ENCODE measurements around the gene GRAMD4. TPM values are rescaled to one million over a fixed set of nuclear protein-coding genes. Genes with fewer than 3 reads are reported as not detected.

The GRAMD4 gene
- polyA plus RNA-seq, 1 experiment, result 7.5 TPM

- no peaks in the 10 kb centered on the region; the same call in 1 of the 2 replicates for H3K9me3 ChIP-seq (ENCODE audit: control insufficient read depth, insufficient read depth, low read length)
- no peak overlapping the region for H3K4me3 ChIP-seq (ENCODE audit: low read depth, low read length)
- ChIA-PET CTCF (no interaction called here), POLR2A (no interaction called here)
- no peak for TF ChIP-seq CTCF (IDR thresholded peaks at IDR 0.05; ENCODE audit: low read depth, low read length)
- peaks cover 2% of the 10 kb centered on the region for H3K27me3 ChIP-seq (ENCODE audit: control insufficient read depth, insufficient read depth, low read length)
- H3K27ac ChIP-seq (ENCODE audit: low read depth, low read length), result no peak overlapping the region
- DNase-seq (ENCODE audit: low read depth, low spot score), result no peak
These were observed 42.8 kb downstream of the GRAMD4 start for GRCh38 chr22:46663001-46663400.

- no peak for TF ChIP-seq CTCF (IDR thresholded peaks at IDR 0.05; ENCODE audit: low read depth, low read length)
- CTCF ChIA-PET, result no interaction called here
- Histone ChIP-seq H3K4me3 (ENCODE audit: low read depth, low read length) (no peak overlapping the region), H3K27ac (ENCODE audit: low read depth, low read length) (no peak overlapping the region), H3K9me3 (ENCODE audit: control insufficient read depth, insufficient read depth, low read length) (no peaks in the 10 kb centered on the region; the same call in 1 of the 2 replicates), H3K27me3 (ENCODE audit: control insufficient read depth, insufficient read depth, low read length) (peaks cover 2% of the 10 kb centered on the region)
- no peak for DNase-seq (ENCODE audit: low read depth, low spot score)
- POLR2A ChIA-PET, result interaction anchor here (0.7 kb wide), 1 partner anchor 85 kb away, joined by 5 read pairs; no protein-coding TSS in a partner anchor
These were observed 43.4 kb downstream of the GRAMD4 start for GRCh38 chr22:46663436-46664100.

- no peak for DNase-seq (ENCODE audit: low read depth, low spot score)
- H3K4me3 ChIP-seq (ENCODE audit: low read depth, low read length), result no peak overlapping the region
- H3K27me3 ChIP-seq (ENCODE audit: control insufficient read depth, insufficient read depth, low read length), result peaks cover 2% of the 10 kb centered on the region
- H3K27ac ChIP-seq (ENCODE audit: low read depth, low read length), result no peak overlapping the region
- H3K9me3 ChIP-seq (ENCODE audit: control insufficient read depth, insufficient read depth, low read length), result no peaks in the 10 kb centered on the region; the same call in 1 of the 2 replicates
- TF ChIP-seq CTCF (IDR thresholded peaks at IDR 0.05; ENCODE audit: low read depth, low read length), result no peak
- CTCF ChIA-PET, result no interaction called here
- POLR2A ChIA-PET, result no interaction called here
These were observed 44.2 kb downstream of the GRAMD4 start for GRCh38 chr22:46664301-46664855.

GRCh38 chr22:46665151-46665695 lies 45.0 kb downstream of the GRAMD4 start:
- Histone ChIP-seq H3K27me3 (ENCODE audit: control insufficient read depth, insufficient read depth, low read length) (peaks cover 2% of the 10 kb centered on the region), H3K4me3 (ENCODE audit: low read depth, low read length) (no peak overlapping the region), H3K9me3 (ENCODE audit: control insufficient read depth, insufficient read depth, low read length) (no peaks in the 10 kb centered on the region; the same call in 1 of the 2 replicates), H3K27ac (ENCODE audit: low read depth, low read length) (no peak overlapping the region)
- no peak for DNase-seq (ENCODE audit: low read depth, low spot score)
- ChIA-PET CTCF (no interaction called here), POLR2A (no interaction called here)
- no peak for TF ChIP-seq CTCF (IDR thresholded peaks at IDR 0.05; ENCODE audit: low read depth, low read length)

- H3K4me3 ChIP-seq (ENCODE audit: low read depth, low read length), result no peak overlapping the region
- no peaks in the 10 kb centered on the region; the same call in 1 of the 2 replicates for H3K9me3 ChIP-seq (ENCODE audit: control insufficient read depth, insufficient read depth, low read length)
- peaks cover 2% of the 10 kb centered on the region for H3K27me3 ChIP-seq (ENCODE audit: control insufficient read depth, insufficient read depth, low read length)
- no peak for DNase-seq (ENCODE audit: low read depth, low spot score)
- TF ChIP-seq CTCF (IDR thresholded peaks at IDR 0.05; ENCODE audit: low read depth, low read length), result no peak
- CTCF ChIA-PET, result no interaction called here
- POLR2A ChIA-PET, result no interaction called here
- H3K27ac ChIP-seq (ENCODE audit: low read depth, low read length), result no peak overlapping the region
These were observed 45.6 kb downstream of the GRAMD4 start for GRCh38 chr22:46665751-46666280.

All from AG04450 (cell line).